ENCODE data around the gene CTNNA1.

GRCh38 chr5:138903130-138903775 is 150.0 kb downstream of the CTNNA1 start:
- TF ChIP-seq CTCF (IDR thresholded peaks at IDR 0.05) = no peak
- no peak for TF ChIP-seq POLR2A (IDR thresholded peaks at IDR 0.05)
